ENCODE data around the gene IMMP2L.
"Not testable (repeated sequence)": the region's sequence is repeated elsewhere in the genome, so short reads cannot be mapped to it uniquely, and the experiment has no call there.

Gene IMMP2L

GRCh38 chr7:110676785-110677184 lies 885.5 kb downstream of the IMMP2L start:
- no peak for DNase-seq (ENCODE audit: low read depth in 2 of 3, low spot score in 2 of 3)

GRCh38 chr7:110675383-110676103 lies 886.7 kb downstream of the IMMP2L start:
- DNase-seq (ENCODE audit: low read depth in 2 of 3, low spot score in 2 of 3): no peak

GRCh38 chr7:110673148-110673547 lies 889.1 kb downstream of the IMMP2L start:
- no peak for DNase-seq (ENCODE audit: low read depth in 2 of 3, low spot score in 2 of 3)

- no peak for DNase-seq (ENCODE audit: low read depth in 2 of 3, low spot score in 2 of 3)
Observed at GRCh38 chr7:110669410-110669809, 892.9 kb downstream of the IMMP2L start.

GRCh38 chr7:110664803-110665202 lies 897.5 kb downstream of the IMMP2L start:
- DNase-seq (ENCODE audit: low read depth in 2 of 3, low spot score in 2 of 3): no peak

GRCh38 chr7:110660637-110661036 lies 901.7 kb downstream of the IMMP2L start:
- not testable (repeated sequence) for DNase-seq (ENCODE audit: low read depth in 2 of 3, low spot score in 2 of 3)

GRCh38 chr7:110650328-110650727 lies 912.0 kb downstream of the IMMP2L start:
- no peak for DNase-seq (ENCODE audit: low read depth in 2 of 3, low spot score in 2 of 3)

- no peak for DNase-seq (ENCODE audit: low read depth in 2 of 3, low spot score in 2 of 3)
Observed at GRCh38 chr7:110647266-110647665, 915.0 kb downstream of the IMMP2L start.

- no peak for DNase-seq (ENCODE audit: low read depth in 2 of 3, low spot score in 2 of 3)
Observed at GRCh38 chr7:110646804-110647203, 915.5 kb downstream of the IMMP2L start.

GRCh38 chr7:110645616-110646015 lies 916.7 kb downstream of the IMMP2L start:
- DNase-seq (ENCODE audit: low read depth in 2 of 3, low spot score in 2 of 3): no peak

- no peak for DNase-seq (ENCODE audit: low read depth in 2 of 3, low spot score in 2 of 3)
Observed at GRCh38 chr7:110645060-110645459, 917.2 kb downstream of the IMMP2L start.

GRCh38 chr7:110637252-110637651 lies 925.0 kb downstream of the IMMP2L start:
- no peak for DNase-seq (ENCODE audit: low read depth in 2 of 3, low spot score in 2 of 3)

GRCh38 chr7:110633313-110633712 lies 929.0 kb downstream of the IMMP2L start:
- DNase-seq (ENCODE audit: low read depth in 2 of 3, low spot score in 2 of 3): no peak

- DNase-seq (ENCODE audit: low read depth in 2 of 3, low spot score in 2 of 3): no peak
Observed at GRCh38 chr7:110626414-110626813, 935.9 kb downstream of the IMMP2L start.

GRCh38 chr7:110625294-110625693 lies 937.0 kb downstream of the IMMP2L start:
- DNase-seq (ENCODE audit: low read depth in 2 of 3, low spot score in 2 of 3): no peak

GRCh38 chr7:110623436-110623835 lies 938.9 kb downstream of the IMMP2L start:
- no peak for DNase-seq (ENCODE audit: low read depth in 2 of 3, low spot score in 2 of 3)

GRCh38 chr7:110621289-110621688 lies 941.0 kb downstream of the IMMP2L start:
- no peak for DNase-seq (ENCODE audit: low read depth in 2 of 3, low spot score in 2 of 3)

GRCh38 chr7:110620110-110620735 lies 942.1 kb downstream of the IMMP2L start:
- DNase-seq (ENCODE audit: low read depth in 2 of 3, low spot score in 2 of 3): no peak

All from activated CD8-positive, alpha-beta memory T cell treated with anti-CD3 and anti-CD28 coated beads for 48 hours (primary cell).